ENCODE results near the gene RAB5A. TPM values are rescaled to one million over a fixed set of nuclear protein-coding genes. Genes with fewer than 3 reads are reported as not detected.
A peak's percentile ranks its signal among the peaks of the same experiment; 100 is the strongest.
"Not testable (repeated sequence)": the region's sequence is repeated elsewhere in the genome, so short reads cannot be mapped to it uniquely, and the experiment has no call there.

RAB5A gene
- total RNA-seq, 6 donors from 2014 or later, result 45.9 to 114 (median 70.8) TPM

DNA sequence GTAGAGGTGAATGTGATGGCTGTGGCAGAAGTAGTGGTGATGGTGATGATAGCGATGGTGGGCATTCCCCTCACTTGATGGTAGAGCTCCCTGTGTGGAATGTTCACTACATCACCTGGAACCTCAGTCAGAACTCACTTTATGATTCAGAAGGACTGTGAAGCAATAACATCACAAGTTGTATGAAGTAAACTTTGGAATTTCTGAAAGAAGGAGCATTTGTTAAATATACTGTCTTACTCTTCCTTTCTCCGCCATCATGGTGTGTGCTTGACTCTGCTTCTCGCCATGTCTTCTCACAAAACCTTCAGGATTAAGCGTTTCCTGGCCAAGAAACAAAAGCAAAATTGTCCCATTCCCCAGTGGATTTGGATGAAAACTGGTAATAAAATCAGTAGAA is 65.3 kb downstream of the RAB5A start, which contains the start of gene PP2D1:
Gene PP2D1, minus strand, starts transcription at position 101 of the 400 bp plus-strand sequence. CDS start 192 bp downstream, outside the sequence.
- Histone ChIP-seq H3K27me3 (no peaks in the 10 kb centered on the region), H3K4me1 (no peaks in the 10 kb centered on the region), H3K4me3 (no peak within 1 kb of the TSS), H3K9me3 (no peaks in the 10 kb centered on the region), H3K36me3 (no peaks in the 10 kb centered on the region), H3K27ac (no peak within 1 kb of the TSS)
- 94 to 97% methylated on average over 4 of the region's 4 CpGs for WGBS, 2 donors
- ATAC-seq (ENCODE audit: low FRiP score in 2 of 2) (no peak), DNase-seq (no peak)
- no peak for TF ChIP-seq EP300 (IDR thresholded peaks at IDR 0.05)
- no peak for TF ChIP-seq POLR2A (IDR thresholded peaks at IDR 0.05)
- TF ChIP-seq, protein P1, sequence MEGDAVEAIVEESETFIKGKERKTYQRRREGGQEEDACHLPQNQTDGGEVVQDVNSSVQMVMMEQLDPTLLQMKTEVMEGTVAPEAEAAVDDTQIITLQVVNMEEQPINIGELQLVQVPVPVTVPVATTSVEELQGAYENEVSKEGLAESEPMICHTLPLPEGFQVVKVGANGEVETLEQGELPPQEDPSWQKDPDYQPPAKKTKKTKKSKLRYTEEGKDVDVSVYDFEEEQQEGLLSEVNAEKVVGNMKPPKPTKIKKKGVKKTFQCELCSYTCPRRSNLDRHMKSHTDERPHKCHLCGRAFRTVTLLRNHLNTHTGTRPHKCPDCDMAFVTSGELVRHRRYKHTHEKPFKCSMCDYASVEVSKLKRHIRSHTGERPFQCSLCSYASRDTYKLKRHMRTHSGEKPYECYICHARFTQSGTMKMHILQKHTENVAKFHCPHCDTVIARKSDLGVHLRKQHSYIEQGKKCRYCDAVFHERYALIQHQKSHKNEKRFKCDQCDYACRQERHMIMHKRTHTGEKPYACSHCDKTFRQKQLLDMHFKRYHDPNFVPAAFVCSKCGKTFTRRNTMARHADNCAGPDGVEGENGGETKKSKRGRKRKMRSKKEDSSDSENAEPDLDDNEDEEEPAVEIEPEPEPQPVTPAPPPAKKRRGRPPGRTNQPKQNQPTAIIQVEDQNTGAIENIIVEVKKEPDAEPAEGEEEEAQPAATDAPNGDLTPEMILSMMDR (IDR thresholded peaks at IDR 0.05), result no peak
- no peak for TF ChIP-seq POLR2AphosphoS5 (IDR thresholded peaks at IDR 0.05)

- no peak for ATAC-seq (ENCODE audit: low FRiP score in 2 of 2)
Observed at GRCh38 chr3:20013396-20013795, 66.5 kb downstream of the RAB5A start.

DNA sequence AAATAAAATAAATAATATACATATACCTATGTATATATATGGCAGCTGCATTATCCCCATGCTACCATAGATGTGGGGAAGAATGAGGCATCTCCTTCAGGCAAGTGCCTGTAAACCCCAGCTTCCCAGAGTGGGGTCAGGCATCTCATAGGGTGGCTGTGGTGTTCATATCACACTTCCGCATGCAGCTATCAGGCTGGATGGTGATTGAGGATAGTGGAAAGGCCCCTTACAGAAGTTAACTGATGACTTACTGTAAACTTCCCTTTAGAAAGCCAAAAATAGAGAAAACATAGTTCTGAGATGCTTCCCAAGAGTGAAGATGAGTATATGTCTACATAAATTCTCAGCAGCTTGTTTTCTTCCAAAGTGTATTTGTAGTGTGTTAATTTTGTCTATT is 68.6 kb downstream of the RAB5A start:
- no peaks in the 10 kb centered on the region for H3K27me3 ChIP-seq
- no peak for DNase-seq
- H3K36me3 ChIP-seq, result no peaks in the 10 kb centered on the region
- no peak for ATAC-seq (ENCODE audit: low FRiP score in 2 of 2)
- 93 to 94% methylated on average over 1 of the region's 1 CpG for WGBS, 2 donors
- TF ChIP-seq EP300 (IDR thresholded peaks at IDR 0.05) (no peak), POLR2AphosphoS5 (IDR thresholded peaks at IDR 0.05) (no peak), POLR2A (IDR thresholded peaks at IDR 0.05) (no peak)
- TF ChIP-seq, protein P1 (IDR thresholded peaks at IDR 0.05), result no peak
- no peaks in the 10 kb centered on the region for H3K9me3 ChIP-seq
- no peaks in the 10 kb centered on the region for H3K4me1 ChIP-seq
- H3K27ac ChIP-seq, result no peak overlapping the region
- no peak overlapping the region for H3K4me3 ChIP-seq

More at GRCh38 chr3:20013396-20013795, 66.5 kb downstream of the RAB5A start:
- Histone ChIP-seq H3K36me3 (no peaks in the 10 kb centered on the region), H3K4me3 (no peak overlapping the region), H3K27me3 (no peaks in the 10 kb centered on the region), H3K27ac (no peak overlapping the region), H3K4me1 (no peaks in the 10 kb centered on the region), H3K9me3 (no peaks in the 10 kb centered on the region)
- no peak for DNase-seq
- TF ChIP-seq EP300 (IDR thresholded peaks at IDR 0.05), result no peak
- TF ChIP-seq, protein P1 (IDR thresholded peaks at IDR 0.05), result no peak
- no peak for TF ChIP-seq POLR2A (IDR thresholded peaks at IDR 0.05)
- no peak for TF ChIP-seq POLR2AphosphoS5 (IDR thresholded peaks at IDR 0.05)
- 90 to 95% methylated on average over 1 of the region's 1 CpG for WGBS, 2 donors

DNA sequence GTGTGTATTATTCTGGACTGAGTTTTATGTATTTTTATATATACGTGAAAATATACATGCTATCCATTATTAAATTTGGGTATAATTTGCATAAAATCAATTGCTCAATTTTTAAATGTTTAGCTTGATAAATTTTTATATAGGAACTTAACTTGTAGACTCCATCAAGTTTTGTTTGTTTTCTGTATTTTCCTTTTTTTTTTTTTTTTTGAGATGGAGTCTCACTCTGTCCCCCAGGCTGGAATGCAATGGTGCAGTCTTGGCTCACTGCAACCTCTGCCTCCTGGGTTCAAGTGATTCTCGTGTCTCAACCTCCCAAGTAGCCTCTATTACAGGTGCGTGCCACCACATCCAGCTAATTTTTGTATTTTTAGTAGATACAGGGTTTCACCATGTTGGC is 69.2 kb downstream of the RAB5A start:
- not testable (repeated sequence) for DNase-seq; H3K27ac ChIP-seq; H3K36me3 ChIP-seq; H3K9me3 ChIP-seq; H3K4me3 ChIP-seq; H3K4me1 ChIP-seq; ATAC-seq (ENCODE audit: low FRiP score in 2 of 2); H3K27me3 ChIP-seq
- WGBS, 2 donors, result 89 to 91% methylated on average over 3 of the region's 3 CpGs

DNA sequence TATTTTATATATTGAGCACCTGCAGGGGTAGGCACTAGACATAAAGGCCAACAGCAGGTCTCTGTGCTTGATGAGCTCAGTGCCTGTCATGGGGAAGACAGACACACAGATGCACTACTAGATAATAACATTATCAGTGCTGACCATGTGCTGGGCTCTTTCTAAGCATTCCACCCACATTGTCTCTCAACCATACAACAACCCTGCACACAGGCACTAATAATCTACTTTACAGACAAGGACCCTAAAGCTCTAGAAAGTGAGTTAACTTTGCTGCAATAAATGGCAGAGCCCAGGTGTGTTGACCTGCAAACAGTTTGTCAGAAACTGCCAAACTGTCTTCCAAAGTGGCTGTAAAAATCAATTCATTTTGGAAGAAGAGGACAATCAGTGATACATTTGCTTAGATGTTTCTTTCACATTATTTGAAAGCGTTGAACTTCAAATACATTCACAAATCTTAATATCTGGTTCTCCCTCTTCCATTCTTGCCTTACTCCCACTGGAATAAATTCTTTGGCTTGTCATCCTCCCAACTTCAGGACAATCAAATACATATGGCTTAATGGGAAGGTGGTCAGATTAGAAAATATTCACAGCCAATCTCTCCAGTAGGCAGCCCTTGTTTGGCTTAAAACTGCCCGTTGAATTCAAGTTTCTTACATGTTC is 76.2 kb downstream of the RAB5A start:
- DNase-seq (no peak), ATAC-seq (ENCODE audit: low FRiP score in 2 of 2) (no peak)
- TF ChIP-seq POLR2A (IDR thresholded peaks at IDR 0.05) (no peak), EP300 (IDR thresholded peaks at IDR 0.05) (no peak), POLR2AphosphoS5 (IDR thresholded peaks at IDR 0.05) (no peak)
- TF ChIP-seq, protein P1 (IDR thresholded peaks at IDR 0.05), result no peak
- Histone ChIP-seq H3K4me3 (no peak overlapping the region), H3K9me3 (no peaks in the 10 kb centered on the region), H3K4me1 (peaks cover 14 to 24% (median 20%) of the 10 kb centered on the region in 4 donors), H3K27me3 (no peaks in the 10 kb centered on the region), H3K27ac (peak overlapping the region; percentile 16 to 73 (median 41)), H3K36me3 (no peaks in the 10 kb centered on the region)
- WGBS, 2 donors, result 63 to 64% methylated on average over 2 of the region's 2 CpGs

Measured in upper lobe of left lung (tissue), 6 donors.